Measurements from ENCODE around the gene HDAC4. TPM values are rescaled to one million over a fixed set of nuclear protein-coding genes. Genes with fewer than 3 reads are reported as not detected.

Gene HDAC4
- total RNA-seq, 4 donors from 2014 or later = 12.9 to 91.6 (median 39.8) TPM

DNA sequence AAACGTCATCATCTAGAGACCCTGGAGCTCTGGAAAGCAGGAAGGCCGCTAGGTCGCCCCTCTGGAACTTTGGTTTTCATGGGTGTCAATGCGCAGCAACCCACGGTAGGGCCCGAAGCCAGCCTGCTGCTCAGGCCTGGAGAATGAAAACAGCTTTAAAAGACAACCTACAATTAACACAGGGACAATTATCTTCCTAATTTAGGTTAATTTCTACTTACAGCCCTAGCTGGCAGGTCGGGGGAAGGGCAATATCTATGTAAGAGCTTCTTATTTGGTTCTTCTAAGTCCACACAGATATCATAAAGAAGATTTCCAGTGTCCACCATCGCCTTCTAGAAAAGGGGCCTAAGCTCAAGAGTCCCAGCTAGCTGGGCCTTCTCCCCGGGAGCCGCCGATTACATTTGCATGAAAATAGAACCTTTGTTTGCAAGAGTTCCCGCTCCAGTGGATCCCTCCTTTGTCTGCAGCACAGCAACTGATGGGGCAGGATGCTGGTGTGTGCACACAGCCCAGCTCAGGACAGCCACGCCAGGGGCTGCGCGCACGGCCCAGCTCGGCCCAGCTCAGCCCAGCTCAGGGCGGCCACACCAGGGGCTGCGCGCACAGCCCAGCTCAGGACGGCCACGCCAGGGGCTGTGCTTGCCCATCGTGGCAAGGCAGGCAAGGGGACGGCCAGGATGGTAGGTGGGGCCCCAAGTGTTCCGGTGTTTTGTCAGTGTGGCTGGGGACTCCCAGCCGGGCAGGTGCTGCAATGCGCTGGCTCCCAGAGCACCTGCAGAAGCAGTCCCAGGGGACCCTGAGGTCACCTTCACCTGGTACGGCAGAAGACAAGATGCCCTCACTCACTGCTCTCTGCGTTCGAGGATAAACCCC lies 109.1 kb downstream of the HDAC4 start:
- Histone ChIP-seq H3K9me3 (no peaks in the 10 kb centered on the region), H3K4me1 (peaks cover 8 to 39% of the 10 kb centered on the region in 2 donors), H3K27me3 (no peaks in the 10 kb centered on the region), H3K27ac (no peak overlapping the region), H3K4me3 (replicated peaks in 1 of 3) (no peak overlapping the region), H3K36me3 (no peaks in the 10 kb centered on the region)
- DNase-seq = peak in 1 of 2 donors; percentile 0
- 89 to 90% methylated on average over 12 to 15 of the region's 30 CpGs for WGBS, 2 donors
- intact Hi-C loops (cut with DNase I) = no loop called here
- TF ChIP-seq POLR2A (IDR thresholded peaks at IDR 0.05) = no peak
- TF ChIP-seq, protein P1, sequence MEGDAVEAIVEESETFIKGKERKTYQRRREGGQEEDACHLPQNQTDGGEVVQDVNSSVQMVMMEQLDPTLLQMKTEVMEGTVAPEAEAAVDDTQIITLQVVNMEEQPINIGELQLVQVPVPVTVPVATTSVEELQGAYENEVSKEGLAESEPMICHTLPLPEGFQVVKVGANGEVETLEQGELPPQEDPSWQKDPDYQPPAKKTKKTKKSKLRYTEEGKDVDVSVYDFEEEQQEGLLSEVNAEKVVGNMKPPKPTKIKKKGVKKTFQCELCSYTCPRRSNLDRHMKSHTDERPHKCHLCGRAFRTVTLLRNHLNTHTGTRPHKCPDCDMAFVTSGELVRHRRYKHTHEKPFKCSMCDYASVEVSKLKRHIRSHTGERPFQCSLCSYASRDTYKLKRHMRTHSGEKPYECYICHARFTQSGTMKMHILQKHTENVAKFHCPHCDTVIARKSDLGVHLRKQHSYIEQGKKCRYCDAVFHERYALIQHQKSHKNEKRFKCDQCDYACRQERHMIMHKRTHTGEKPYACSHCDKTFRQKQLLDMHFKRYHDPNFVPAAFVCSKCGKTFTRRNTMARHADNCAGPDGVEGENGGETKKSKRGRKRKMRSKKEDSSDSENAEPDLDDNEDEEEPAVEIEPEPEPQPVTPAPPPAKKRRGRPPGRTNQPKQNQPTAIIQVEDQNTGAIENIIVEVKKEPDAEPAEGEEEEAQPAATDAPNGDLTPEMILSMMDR (IDR thresholded peaks at IDR 0.05) = no peak

DNA sequence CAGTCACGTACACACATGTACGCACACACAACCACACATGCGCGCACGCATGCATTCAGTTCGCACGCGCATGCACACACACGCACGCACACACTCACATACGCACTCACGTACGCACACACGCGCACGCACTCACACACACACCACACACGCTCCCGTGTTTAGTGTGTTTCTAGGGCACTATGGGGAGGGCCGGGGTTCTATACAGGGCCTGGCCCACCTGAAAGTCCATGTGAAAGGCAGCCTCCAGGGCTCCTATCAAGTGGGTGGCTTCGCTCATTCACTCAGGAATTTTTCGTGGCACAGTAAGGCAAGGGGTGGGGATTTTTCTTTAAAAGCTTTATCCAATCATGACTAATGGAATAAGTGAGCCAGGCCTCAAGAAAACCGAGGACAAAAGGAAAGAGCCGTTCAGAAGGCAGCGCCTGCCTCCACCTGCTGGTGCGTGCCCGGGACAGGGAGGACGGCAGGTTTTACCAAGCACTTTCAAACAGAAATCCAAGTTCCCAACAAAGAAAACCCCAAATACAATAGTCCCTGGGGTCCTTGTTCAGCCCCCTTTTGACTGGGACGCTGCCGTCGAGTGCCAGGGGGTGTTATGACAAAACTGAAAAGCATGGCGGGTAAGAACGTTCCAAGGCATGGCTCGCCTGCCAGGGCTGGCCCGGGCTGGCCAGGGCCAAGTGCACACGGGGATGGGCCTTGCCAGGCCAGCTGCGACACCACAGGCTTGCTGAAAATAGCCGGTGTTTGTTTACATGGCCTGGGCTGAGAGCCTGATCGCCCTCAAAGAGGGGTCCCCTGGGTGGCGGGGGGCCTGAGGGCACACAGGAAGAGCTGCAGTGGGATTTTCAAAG lies 110.0 kb downstream of the HDAC4 start:
- no peaks in the 10 kb centered on the region for H3K9me3 ChIP-seq
- no peak overlapping the region for H3K27ac ChIP-seq
- H3K4me3 ChIP-seq (replicated peaks in 1 of 3) = no peak overlapping the region
- H3K27me3 ChIP-seq = no peaks in the 10 kb centered on the region
- H3K36me3 ChIP-seq = no peaks in the 10 kb centered on the region
- H3K4me1 ChIP-seq = peaks cover 3 to 36% of the 10 kb centered on the region in 2 donors
- WGBS, 2 donors = 83 to 88% methylated on average over 37 to 39 of the region's 39 CpGs
- intact Hi-C loops (cut with DNase I) = no loop called here
- DNase-seq = peak in 1 of 2 donors; percentile 3
- TF ChIP-seq POLR2A (IDR thresholded peaks at IDR 0.05) = no peak
- TF ChIP-seq, protein P1 (IDR thresholded peaks at IDR 0.05) = no peak

DNA sequence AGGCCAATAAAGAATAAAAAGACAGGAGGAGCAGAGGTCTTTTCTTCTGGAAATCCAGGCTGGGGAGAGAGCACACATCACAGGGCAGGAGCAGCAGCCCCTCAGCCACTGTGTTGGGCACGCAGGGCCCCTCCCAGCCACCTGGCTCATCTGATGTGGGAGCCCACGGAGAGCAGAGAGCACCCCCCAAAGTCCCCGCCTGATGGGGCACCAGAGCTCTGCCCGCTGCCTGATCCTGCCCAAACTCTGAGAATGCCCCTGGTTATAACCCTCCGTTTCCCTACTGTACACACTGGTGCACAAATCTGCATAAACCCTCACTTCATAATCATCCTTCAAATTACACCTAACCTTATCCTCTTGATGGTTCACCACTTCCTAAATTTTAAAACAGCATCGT lies 111.3 kb downstream of the HDAC4 start:
- Histone ChIP-seq H3K27ac (no peak overlapping the region), H3K27me3 (no peaks in the 10 kb centered on the region), H3K4me1 (peaks cover 7 to 42% of the 10 kb centered on the region in 2 donors), H3K4me3 (replicated peaks in 1 of 3) (no peak overlapping the region), H3K36me3 (no peaks in the 10 kb centered on the region), H3K9me3 (no peaks in the 10 kb centered on the region)
- intact Hi-C loops (cut with DNase I) = no loop called here
- no peak for DNase-seq
- 83 to 90% methylated on average over 6 of the region's 6 CpGs for WGBS, 2 donors
- no peak for TF ChIP-seq POLR2A (IDR thresholded peaks at IDR 0.05)
- TF ChIP-seq, protein P1 (IDR thresholded peaks at IDR 0.05) = no peak

- WGBS, 2 donors = 70 to 77% methylated on average over 7 of the region's 7 CpGs
- no peak for TF ChIP-seq POLR2A (IDR thresholded peaks at IDR 0.05)
- TF ChIP-seq, protein P1 (IDR thresholded peaks at IDR 0.05) = no peak
- no peaks in the 10 kb centered on the region for H3K9me3 ChIP-seq
- H3K4me3 ChIP-seq (replicated peaks in 1 of 3) = no peak overlapping the region
- DNase-seq = no peak
- intact Hi-C loops (cut with DNase I) = no loop called here
- H3K4me1 ChIP-seq = peaks cover 7 to 42% of the 10 kb centered on the region in 2 donors
- H3K36me3 ChIP-seq = no peaks in the 10 kb centered on the region
- H3K27me3 ChIP-seq = no peaks in the 10 kb centered on the region
- H3K27ac ChIP-seq = no peak overlapping the region
These were observed 111.8 kb downstream of the HDAC4 start for GRCh38 chr2:239288951-239289511.
